HG03354 (cell line): ENCODE results near the gene GRM5.
"Not testable (repeated sequence)": the region's sequence is repeated elsewhere in the genome, so short reads cannot be mapped to it uniquely, and the experiment has no call there.

Source experiments
- ATAC-seq: cut with Tn5 transposase; IDR thresholded peaks from one replicate; pipeline ENCODE4 v1.9.1; 2021; ENCODE audit warnings: mild to moderate bottlenecking; ENCODE audit not compliant: unreplicated experiment, poor library complexity, severe bottlenecking

GRM5 gene

GRCh38 chr11:88555829-88556202 is 510.0 kb downstream of the GRM5 start:
- no peak for ATAC-seq

DNA sequence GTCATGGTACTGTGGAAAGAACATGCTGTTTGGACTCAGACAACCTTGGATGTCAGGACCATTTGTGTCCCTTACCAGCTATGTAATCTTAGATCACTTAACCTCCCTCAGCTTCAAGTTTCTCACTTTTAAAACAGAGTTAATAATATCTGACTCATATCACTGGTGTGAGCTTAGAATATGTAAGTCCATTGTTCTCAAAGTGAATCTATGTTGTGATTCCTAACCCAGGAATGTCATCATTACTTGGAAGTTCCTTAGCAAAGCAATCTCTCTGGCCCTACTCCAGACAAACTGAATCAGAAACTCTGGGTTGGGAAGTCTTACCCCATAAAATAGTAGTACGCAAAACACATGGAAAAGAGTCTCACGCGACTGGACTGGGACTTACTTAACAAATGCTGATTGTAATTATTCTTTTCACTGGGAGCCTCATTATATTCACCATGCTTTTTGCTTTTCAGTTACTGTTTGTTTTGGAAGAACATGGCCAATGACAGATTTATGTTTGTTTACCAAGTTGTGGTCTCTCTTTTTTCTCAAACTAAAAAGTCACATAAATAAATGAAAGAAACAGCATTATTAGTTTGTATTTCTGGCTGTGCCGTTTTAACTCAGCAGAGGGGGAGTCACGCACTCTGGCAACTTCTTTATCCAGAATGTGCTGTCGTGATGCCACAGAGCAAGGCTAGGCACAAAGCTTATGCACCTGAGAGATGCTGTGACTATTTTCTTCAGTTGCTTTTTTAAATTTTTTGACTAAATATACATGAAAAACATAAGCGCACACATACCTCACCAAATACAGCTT is 510.6 kb downstream of the GRM5 start:
- ATAC-seq = no peak

- no peak for ATAC-seq
These were observed 512.6 kb downstream of the GRM5 start for GRCh38 chr11:88553204-88553603.

DNA sequence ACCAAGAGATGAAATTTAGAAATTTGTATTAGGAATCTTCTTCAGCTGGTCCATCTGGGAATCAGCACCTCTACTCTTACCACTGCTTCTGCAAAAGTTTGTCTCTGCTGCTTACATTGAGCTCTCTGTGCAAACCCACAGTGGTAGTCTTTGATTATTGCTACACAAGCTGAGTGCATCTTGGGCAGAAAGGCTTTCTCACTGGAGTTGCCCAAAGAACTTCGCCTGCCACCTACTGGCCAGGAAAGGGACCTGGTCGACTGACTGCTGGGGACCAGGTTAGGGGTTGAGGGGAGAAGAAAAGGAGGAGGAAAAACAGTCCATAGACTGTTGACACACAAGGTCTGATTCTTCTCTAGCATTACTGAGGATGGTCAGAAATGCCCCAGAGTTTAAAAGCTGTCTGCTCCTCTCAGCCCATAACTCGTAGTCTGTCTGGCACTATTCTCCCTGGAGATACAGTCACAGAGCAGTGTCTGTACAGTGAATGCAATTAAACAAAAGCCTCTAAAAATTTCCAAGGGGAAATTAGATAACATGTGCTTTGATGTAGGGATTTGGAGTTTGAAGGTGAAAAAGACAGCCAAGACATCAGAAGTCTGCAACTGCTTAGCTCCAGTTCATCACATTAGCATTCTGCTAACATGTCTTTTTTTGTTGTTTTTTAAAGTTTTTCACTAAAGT is 513.3 kb downstream of the GRM5 start:
- ATAC-seq = peak; percentile 98

DNA sequence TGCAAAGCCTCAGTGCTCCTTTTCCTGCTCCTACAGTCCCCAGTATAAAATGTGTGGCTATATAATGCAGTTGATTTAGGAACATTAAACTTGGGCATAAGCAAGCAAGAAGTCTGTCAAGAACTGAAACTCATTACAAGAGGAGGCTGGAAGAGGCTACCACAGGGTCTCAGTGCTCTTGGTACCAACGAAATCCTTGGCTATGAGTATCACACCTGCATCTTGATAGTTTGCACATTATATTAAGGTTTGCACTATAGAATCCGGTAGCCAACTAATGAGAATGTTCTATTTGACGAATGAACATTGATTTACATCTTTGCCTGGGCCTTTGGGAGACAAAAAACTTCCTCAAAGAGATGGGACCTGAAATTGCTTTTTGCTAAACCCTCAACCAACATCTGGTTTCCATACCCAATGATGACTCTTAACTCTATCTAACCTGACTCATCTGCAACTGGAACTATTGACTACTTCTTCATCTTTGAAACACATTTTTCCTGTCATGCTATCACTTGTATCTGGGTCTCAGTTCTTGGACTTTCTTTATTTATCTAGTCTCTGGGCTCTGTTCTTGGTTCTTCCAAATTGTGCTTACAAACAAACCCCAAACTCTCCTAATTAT is 521.0 kb downstream of the GRM5 start:
- peak; percentile 11 for ATAC-seq

DNA sequence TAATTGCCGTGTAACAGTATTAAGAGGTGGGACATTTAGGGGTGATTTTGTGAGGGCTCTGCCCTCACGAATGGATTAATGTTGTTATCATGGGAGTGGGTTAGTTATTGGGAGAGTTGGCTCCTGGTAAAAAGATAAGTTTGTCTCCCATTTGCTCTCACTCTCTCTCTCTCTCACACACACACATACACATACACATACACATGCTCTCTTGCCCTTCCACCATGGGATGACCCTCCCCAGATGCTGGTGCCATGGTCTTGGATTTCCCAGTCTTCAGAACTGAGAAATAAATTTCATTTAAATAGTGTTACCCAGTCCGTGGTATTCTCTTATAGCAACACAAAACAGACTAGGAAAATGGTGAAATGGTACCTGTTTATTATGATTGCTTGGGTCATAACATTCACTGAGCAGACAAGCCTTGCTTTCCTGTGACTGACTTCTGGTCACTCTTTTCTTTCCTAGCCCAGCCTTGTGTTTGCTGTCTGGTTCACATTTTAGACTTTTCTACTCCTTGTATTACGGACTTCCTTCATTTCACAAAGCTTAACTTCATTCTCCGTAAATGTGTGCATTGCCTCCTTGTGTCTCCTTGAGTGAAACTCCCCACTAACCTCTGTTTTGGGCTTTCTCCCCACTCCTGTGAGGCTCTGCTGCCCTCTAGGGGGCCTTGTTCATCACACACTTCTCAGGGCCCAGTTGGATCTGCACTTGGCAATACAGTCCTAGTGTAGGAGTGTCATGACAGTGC is 521.7 kb downstream of the GRM5 start:
- peak; percentile 99 for ATAC-seq

DNA sequence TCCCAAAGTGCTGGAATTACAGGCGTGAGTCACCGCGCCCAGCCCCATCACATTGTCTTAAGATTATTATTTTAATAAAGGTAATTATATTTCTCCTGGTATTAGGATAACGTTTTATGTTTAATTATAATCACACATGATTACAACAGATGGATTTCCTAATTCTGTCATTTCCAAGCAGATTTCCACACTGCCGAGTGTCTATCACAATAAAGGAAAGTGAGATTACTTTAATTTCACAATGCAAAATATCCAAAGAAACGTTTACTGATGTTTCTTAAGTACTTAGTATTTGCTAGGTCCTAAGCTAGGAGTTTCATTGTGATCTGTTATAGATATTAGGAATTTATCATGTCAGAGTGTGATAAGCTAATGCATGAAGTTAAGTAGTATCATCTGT is 524.8 kb downstream of the GRM5 start:
- no peak for ATAC-seq

DNA sequence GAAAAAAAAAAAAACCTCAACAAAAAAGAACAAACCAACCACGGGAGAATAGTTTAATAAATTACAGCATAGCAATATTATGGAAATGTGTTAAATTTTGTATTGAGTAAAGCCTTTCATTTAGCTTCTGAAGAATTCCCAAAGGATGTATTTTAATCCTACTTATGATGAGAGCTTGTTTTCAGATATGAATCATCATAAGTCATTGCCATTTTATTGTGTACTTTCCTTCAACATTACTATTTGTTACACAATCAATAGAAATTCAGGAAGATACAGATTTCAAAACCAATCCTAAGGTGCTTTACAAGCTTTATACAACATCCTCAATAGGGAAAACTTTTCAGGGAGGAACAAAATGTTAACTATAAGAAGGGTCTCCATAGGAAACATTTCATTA is 527.7 kb downstream of the GRM5 start:
- no peak for ATAC-seq

DNA sequence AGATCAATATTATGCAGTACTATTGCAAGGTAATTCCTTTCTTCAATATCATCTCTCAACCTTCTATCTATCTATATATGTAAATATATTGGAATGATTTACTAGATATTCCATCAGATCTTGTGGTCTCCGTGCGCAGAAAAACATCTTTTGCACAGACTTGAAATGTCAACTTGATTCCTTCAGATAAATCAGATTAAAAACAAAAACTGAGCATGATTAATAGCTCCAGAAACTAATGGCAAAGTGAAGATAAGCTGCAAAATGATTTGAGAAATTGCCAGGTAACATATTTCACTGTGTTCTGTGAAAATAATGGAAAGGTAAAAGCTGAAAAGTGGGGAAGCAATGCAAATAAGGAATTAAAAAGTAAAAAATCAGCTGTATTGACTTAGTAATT is 528.2 kb downstream of the GRM5 start:
- ATAC-seq = no peak

DNA sequence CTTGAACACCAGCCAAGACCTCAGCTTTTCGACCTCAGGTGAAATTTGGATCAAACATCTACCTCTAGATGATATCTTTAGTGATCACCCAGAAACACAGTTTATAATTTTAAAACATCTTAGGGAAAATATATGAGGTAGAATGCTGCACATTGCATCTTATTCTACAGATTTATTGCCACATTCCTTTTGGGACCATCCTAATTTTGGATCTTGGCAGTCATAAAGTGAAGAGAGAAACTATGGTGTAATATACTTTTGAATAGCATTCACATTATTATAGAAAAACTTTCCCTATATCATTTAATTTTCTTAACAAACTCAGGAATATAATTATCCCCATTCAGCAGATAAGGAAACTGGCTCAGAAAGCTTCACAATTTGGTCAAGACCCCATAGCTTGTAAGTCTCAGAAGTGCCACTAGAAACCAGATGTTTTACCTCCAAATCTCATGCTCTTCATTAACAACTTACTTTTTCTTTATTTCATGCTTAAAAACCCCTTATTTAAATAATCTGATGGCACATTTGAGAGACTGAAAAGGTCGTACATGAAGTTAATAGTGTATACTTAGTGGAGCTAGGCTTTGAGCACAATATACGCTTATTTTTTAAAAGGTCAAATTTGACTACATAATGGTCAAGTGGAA is 529.0 kb downstream of the GRM5 start:
- no peak for ATAC-seq

DNA sequence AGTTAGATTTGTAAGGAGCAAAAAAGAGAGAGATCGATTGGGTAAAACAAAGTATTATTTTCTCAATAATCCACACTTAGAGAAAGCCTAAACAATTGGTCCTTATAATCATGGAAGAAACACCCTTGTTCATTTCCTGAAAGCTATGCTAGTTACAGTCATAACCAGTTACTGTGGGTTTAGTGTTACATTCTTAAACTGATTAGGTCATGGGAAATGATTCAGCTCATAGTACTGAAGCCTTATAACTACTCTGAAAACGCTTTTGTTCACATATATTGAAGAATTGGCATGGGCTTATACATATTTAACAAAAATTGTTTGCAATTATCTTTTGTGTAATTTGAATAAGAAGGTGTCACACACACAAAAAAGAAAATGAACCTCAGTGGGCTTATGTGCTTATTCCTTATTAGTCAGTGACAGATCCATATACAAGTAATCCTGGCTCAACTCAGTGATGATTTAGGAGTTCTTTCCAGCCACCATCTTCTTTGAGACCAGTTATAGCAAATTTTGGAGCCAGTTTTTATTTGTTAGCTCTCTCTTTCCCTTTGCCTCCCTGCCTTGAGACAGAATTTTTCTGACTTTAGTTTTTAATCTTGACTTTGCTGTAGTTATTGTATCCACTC is 529.8 kb downstream of the GRM5 start:
- peak; percentile 91 for ATAC-seq

- no peak for ATAC-seq
These were observed 530.5 kb downstream of the GRM5 start for GRCh38 chr11:88535266-88535665.

- ATAC-seq = not testable (repeated sequence)
These were observed 531.1 kb downstream of the GRM5 start for GRCh38 chr11:88534706-88535105.

DNA sequence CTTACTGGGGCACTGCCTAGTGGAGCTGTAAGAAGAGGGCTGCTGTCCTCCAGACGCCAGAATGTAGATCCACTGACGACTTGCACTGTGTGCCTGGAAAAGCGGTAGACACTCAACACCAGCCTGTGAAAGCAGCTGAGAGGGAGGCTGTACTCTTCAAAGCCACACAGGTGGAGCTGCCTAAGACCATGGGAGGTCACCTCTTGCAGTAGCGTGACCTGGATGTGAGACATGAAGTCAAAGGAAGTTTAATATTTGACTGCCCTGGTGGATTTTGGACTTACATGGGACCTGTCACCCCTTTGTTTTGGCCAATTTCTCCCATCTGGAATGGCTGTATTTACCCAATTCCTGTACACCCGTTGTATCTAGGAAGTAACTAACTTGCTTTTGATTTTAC is 531.6 kb downstream of the GRM5 start:
- no peak for ATAC-seq

GRCh38 chr11:88533001-88533400 is 532.8 kb downstream of the GRM5 start:
- ATAC-seq = no peak

DNA sequence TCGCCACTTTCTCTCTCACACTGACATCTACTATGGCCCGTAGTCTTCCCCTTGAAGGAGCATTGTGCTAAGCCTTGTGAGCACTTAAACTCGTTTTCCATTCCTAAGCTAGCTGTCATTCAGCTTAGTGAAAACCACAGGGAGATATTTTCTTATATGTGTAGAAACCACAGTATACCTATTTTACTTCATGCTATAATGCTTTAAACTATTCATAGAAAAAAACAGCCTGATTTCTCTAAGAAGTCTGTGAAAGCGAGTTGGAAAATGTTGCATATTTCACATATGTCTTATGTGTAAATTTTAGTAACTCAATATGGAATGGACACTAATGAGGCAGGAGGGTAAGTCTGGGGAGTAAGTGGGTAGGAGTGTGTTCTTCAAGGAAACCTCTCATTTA is 534.0 kb downstream of the GRM5 start:
- ATAC-seq = no peak

DNA sequence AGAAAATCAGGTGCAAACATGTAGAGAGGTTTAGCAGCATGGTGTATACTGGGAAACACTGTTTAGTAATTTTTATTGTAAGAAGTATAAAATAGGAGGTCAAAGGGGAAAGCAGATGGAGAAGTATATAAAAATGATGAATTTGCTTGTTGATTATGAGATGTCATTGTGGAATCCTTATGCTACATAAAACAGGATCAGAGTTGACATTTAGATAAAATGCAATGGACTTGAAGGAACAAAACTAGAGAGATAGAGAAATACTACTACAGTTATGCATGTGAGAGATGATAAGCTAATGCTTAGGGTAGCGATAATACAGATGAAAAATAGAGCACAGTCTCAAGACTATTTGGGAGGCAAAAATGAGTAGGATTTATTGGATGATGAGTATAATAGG is 536.4 kb downstream of the GRM5 start:
- no peak for ATAC-seq

DNA sequence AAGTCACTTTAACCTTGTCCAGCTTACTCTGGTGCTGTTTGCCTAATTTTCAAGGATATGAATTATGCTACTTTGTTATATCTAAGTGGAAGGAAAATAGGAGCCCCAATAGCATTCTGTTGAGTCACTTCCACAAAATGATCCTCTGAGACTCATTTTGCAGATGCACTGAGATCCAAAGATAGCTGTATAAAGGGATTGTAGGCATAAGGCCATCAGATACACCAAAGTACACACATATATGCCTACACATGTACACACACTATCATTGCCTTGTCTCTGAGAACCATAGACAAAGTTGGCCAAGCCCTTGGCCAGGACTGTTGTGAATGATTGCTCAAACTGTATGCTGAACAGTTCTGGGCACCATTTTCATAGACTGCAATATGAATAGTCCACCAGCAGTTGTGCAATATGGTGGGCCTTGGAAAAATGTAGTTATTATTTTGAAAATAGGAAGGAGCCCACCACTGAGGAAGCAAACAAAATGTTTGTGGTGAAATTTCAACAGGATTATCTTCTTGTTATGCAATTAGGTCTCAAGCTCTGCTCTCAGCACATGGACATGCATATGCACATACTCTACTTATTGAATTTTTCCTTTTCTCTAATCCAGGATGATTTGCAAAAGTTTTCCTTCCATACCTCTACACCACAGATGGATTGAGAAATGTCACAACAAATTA is 542.3 kb downstream of the GRM5 start:
- no peak for ATAC-seq
